Mesodermal cell (in vitro differentiated cells): ENCODE measurements around the gene RPGRIP1L.
"Not testable (repeated sequence)": the region's sequence is repeated elsewhere in the genome, so short reads cannot be mapped to it uniquely, and the experiment has no call there.

Source experiments
- H3K27ac ChIP-seq: 2 replicates; pipeline ENCODE4 v1.7.0; 2013; ENCODE audit warnings: mild to moderate bottlenecking, low read depth, low read length, moderate library complexity; ENCODE audit not compliant: severe bottlenecking
- H3K36me3 ChIP-seq: 2 replicates; pipeline ENCODE4 v1.7.1; 2013; ENCODE audit warnings: mild to moderate bottlenecking, low read length, moderate library complexity; ENCODE audit not compliant: control insufficient read depth, insufficient read depth
- H3K4me1 ChIP-seq: one replicate; pipeline ENCODE4 v1.7.1; 2013; ENCODE audit warnings: mild to moderate bottlenecking, low read length; ENCODE audit not compliant: insufficient read depth, control insufficient read depth, poor library complexity, severe bottlenecking
- H3K4me3 ChIP-seq: 2 replicates; pipeline ENCODE4 v1.7.0; 2013; ENCODE audit warnings: low read length, control low read depth, mild to moderate bottlenecking; ENCODE audit not compliant: insufficient read depth, poor library complexity, severe bottlenecking; ENCODE audit errors: extremely low read depth
- H3K9me3 ChIP-seq: 2 replicates; pipeline ENCODE4 v1.7.1; 2013; ENCODE audit warnings: mild to moderate bottlenecking, low read length, moderate library complexity; ENCODE audit not compliant: control insufficient read depth
- WGBS, 2 experiments: methylation state at CpG; one replicate each; pipeline ENCODE4 v1.1.5; 2013; ENCODE audit warnings: missing lambda C conversion rate in 2 of 2; ENCODE audit not compliant: insufficient coverage in 2 of 2; 5-methylcytosine and 5-hydroxymethylcytosine counted together

Gene RPGRIP1L

GRCh38 chr16:53713403-53714204, 9.9 kb upstream of the RPGRIP1L start:
- no peaks in the 10 kb centered on the region for H3K9me3 ChIP-seq
- no peak overlapping the region for H3K27ac ChIP-seq
- H3K4me3 ChIP-seq, result no peak overlapping the region
- no peaks in the 10 kb centered on the region for H3K36me3 ChIP-seq
- H3K4me1 ChIP-seq, result peaks cover 5% of the 10 kb centered on the region
- no CpG with 5 or more reads among the region's 3 CpGs for WGBS, 2 experiments

- no CpG with 5 or more reads among the region's 2 CpGs for WGBS, 2 experiments
- Histone ChIP-seq H3K9me3 (no peaks in the 10 kb centered on the region), H3K4me1 (peaks cover 5% of the 10 kb centered on the region), H3K36me3 (no peaks in the 10 kb centered on the region), H3K27ac (no peak overlapping the region), H3K4me3 (no peak overlapping the region)
Measured at GRCh38 chr16:53712065-53712464, 8.4 kb upstream of the RPGRIP1L start.

GRCh38 chr16:53711390-53711789, 7.7 kb upstream of the RPGRIP1L start:
- H3K9me3 ChIP-seq, result no peaks in the 10 kb centered on the region
- no peak overlapping the region for H3K4me3 ChIP-seq
- H3K36me3 ChIP-seq, result peaks cover 2% of the 10 kb centered on the region
- peaks cover 5% of the 10 kb centered on the region for H3K4me1 ChIP-seq
- no peak overlapping the region for H3K27ac ChIP-seq
- 85 to 100% methylated on average over 2 of the region's 3 CpGs for WGBS, 2 experiments

GRCh38 chr16:53708490-53708889, 4.8 kb upstream of the RPGRIP1L start:
- Histone ChIP-seq H3K9me3 (no peaks in the 10 kb centered on the region), H3K36me3 (peaks cover 5% of the 10 kb centered on the region), H3K4me3 (no peak overlapping the region), H3K27ac (no peak overlapping the region), H3K4me1 (no peaks in the 10 kb centered on the region)
- WGBS, 2 experiments, result 100% methylated on average over 1 of the region's 2 CpGs; no CpG with 5 or more reads in 1 of the 2 experiments

- 94 to 100% methylated on average over 2 of the region's 3 CpGs for WGBS, 2 experiments
- no peaks in the 10 kb centered on the region for H3K4me1 ChIP-seq
- H3K36me3 ChIP-seq, result peaks cover 5% of the 10 kb centered on the region
- H3K27ac ChIP-seq, result no peak overlapping the region
- no peaks in the 10 kb centered on the region for H3K9me3 ChIP-seq
- H3K4me3 ChIP-seq, result no peak overlapping the region
Measured at GRCh38 chr16:53707671-53708070, 4.0 kb upstream of the RPGRIP1L start.

GRCh38 chr16:53704445-53704813, 770 bp upstream of the RPGRIP1L start:
- H3K36me3 ChIP-seq, result peaks cover 20% of the 10 kb centered on the region
- H3K4me1 ChIP-seq, result no peaks in the 10 kb centered on the region
- 10 to 36% methylated on average over 2 to 6 of the region's 6 CpGs for WGBS, 2 experiments
- no peak overlapping the region for H3K27ac ChIP-seq
- peak overlapping the region; percentile 77 for H3K4me3 ChIP-seq
- H3K9me3 ChIP-seq, result no peaks in the 10 kb centered on the region

GRCh38 chr16:53698271-53698670, 5.4 kb downstream of the RPGRIP1L start:
- peaks cover 26% of the 10 kb centered on the region for H3K36me3 ChIP-seq
- H3K4me1 ChIP-seq, H3K4me3 ChIP-seq, H3K27ac ChIP-seq, H3K9me3 ChIP-seq: not testable (repeated sequence)
- 94 to 96% methylated on average over 4 to 14 of the region's 31 CpGs for WGBS, 2 experiments

GRCh38 chr16:53695070-53695469, 8.6 kb downstream of the RPGRIP1L start:
- peak overlapping the region; percentile 47 for H3K27ac ChIP-seq
- no CpG with 5 or more reads among the region's 1 CpG for WGBS, 2 experiments
- no peak overlapping the region for H3K4me3 ChIP-seq
- H3K36me3 ChIP-seq, result peaks cover 20% of the 10 kb centered on the region
- no peaks in the 10 kb centered on the region for H3K9me3 ChIP-seq
- no peaks in the 10 kb centered on the region for H3K4me1 ChIP-seq

GRCh38 chr16:53693320-53693719, 10.3 kb downstream of the RPGRIP1L start:
- Histone ChIP-seq H3K4me1 (no peaks in the 10 kb centered on the region), H3K4me3 (no peak overlapping the region), H3K36me3 (peaks cover 15% of the 10 kb centered on the region), H3K27ac (no peak overlapping the region), H3K9me3 (no peaks in the 10 kb centered on the region)
- 90 to 100% methylated on average over 2 to 3 of the region's 5 CpGs for WGBS, 2 experiments

- H3K4me3 ChIP-seq, result no peak overlapping the region
- no peak overlapping the region for H3K27ac ChIP-seq
- H3K36me3 ChIP-seq, result peaks cover 14% of the 10 kb centered on the region
- H3K4me1 ChIP-seq, result no peaks in the 10 kb centered on the region
- H3K9me3 ChIP-seq, result no peaks in the 10 kb centered on the region
- WGBS, 2 experiments, result 100% methylated on average over 1 of the region's 5 CpGs; no CpG with 5 or more reads in 1 of the 2 experiments
Measured at GRCh38 chr16:53692146-53692545, 11.5 kb downstream of the RPGRIP1L start.

GRCh38 chr16:53690771-53691170, 12.9 kb downstream of the RPGRIP1L start:
- WGBS, 2 experiments, result no CpG with 5 or more reads among the region's 2 CpGs
- Histone ChIP-seq H3K9me3 (no peaks in the 10 kb centered on the region), H3K36me3 (peaks cover 11% of the 10 kb centered on the region), H3K27ac (no peak overlapping the region), H3K4me1 (no peaks in the 10 kb centered on the region), H3K4me3 (no peak overlapping the region)
